Measurements from ENCODE around the gene PDZD2. TPM values are rescaled to one million over a fixed set of nuclear protein-coding genes. Genes with fewer than 3 reads are reported as not detected.
"Not testable (repeated sequence)": the region's sequence is repeated elsewhere in the genome, so short reads cannot be mapped to it uniquely, and the experiment has no call there.

PDZD2 gene
- total RNA-seq, 4 donors from 2014 or later: 2.8 to 5.3 (median 4.0) TPM

- Histone ChIP-seq H3K9me3 (no peaks in the 10 kb centered on the region), H3K27ac (no peak overlapping the region), H3K4me3 (no peak overlapping the region), H3K27me3 (no peaks in the 10 kb centered on the region), H3K36me3 (no peaks in the 10 kb centered on the region), H3K4me1 (no peaks in the 10 kb centered on the region)
- DNase-seq (no peak), ATAC-seq (no peak)
- TF ChIP-seq CTCF (IDR thresholded peaks at IDR 0.05 in 4 of 5, conservative IDR thresholded peaks at IDR 0.05 in 1 of 5) (no peak), POLR2A (IDR thresholded peaks at IDR 0.05) (no peak)
- in situ Hi-C loops (cut with MboI; ENCODE audit: low sequenced_read_pairs in 4 of 4) (no loop called here), intact Hi-C loops (cut with DNase I; ENCODE audit: low total_unique reads) (no loop called here)
Observed at GRCh38 chr5:31682025-31682424, 43.1 kb downstream of the PDZD2 start.

- H3K27me3 ChIP-seq: no peaks in the 10 kb centered on the region
- H3K27ac ChIP-seq: no peak overlapping the region
Observed at GRCh38 chr5:31682851-31683250, 43.9 kb downstream of the PDZD2 start.

GRCh38 chr5:31688515-31689092 lies 49.7 kb downstream of the PDZD2 start:
- Histone ChIP-seq H3K4me1 (peaks cover 0 to 3% of the 10 kb centered on the region in 2 donors), H3K36me3 (no peaks in the 10 kb centered on the region), H3K4me3 (no peak overlapping the region), H3K9me3 (no peaks in the 10 kb centered on the region), H3K27ac (peak overlapping the region in 1 of 4 donors; percentile 11), H3K27me3 (no peaks in the 10 kb centered on the region)
- TF ChIP-seq POLR2A (IDR thresholded peaks at IDR 0.05): no peak
- TF ChIP-seq CTCF (IDR thresholded peaks at IDR 0.05 in 4 of 5, conservative IDR thresholded peaks at IDR 0.05 in 1 of 5): no peak
- DNase-seq (no peak), ATAC-seq (no peak)
- in situ Hi-C loops (cut with MboI; ENCODE audit: low sequenced_read_pairs in 4 of 4): no loop called here
- intact Hi-C loops (cut with DNase I; ENCODE audit: low total_unique reads): no loop called here

More at GRCh38 chr5:31682851-31683250, 43.9 kb downstream of the PDZD2 start:
- H3K4me3 ChIP-seq: no peak overlapping the region
- no peaks in the 10 kb centered on the region for H3K36me3 ChIP-seq
- no peaks in the 10 kb centered on the region for H3K9me3 ChIP-seq
- no peaks in the 10 kb centered on the region for H3K4me1 ChIP-seq
- intact Hi-C loops (cut with DNase I; ENCODE audit: low total_unique reads) (no loop called here), in situ Hi-C loops (cut with MboI; ENCODE audit: low sequenced_read_pairs in 4 of 4) (no loop called here)
- no peak for ATAC-seq
- no peak for DNase-seq
- TF ChIP-seq CTCF (IDR thresholded peaks at IDR 0.05 in 4 of 5, conservative IDR thresholded peaks at IDR 0.05 in 1 of 5) (no peak), POLR2A (IDR thresholded peaks at IDR 0.05) (no peak)

- in situ Hi-C loops (cut with MboI; ENCODE audit: low sequenced_read_pairs in 4 of 4); H3K36me3 ChIP-seq; H3K27ac ChIP-seq; ATAC-seq; H3K4me3 ChIP-seq; H3K4me1 ChIP-seq; H3K27me3 ChIP-seq; intact Hi-C loops (cut with DNase I; ENCODE audit: low total_unique reads); DNase-seq; H3K9me3 ChIP-seq: not testable (repeated sequence)
Observed at GRCh38 chr5:31691408-31691807, 52.5 kb downstream of the PDZD2 start.

GRCh38 chr5:31692561-31693221 lies 53.8 kb downstream of the PDZD2 start:
- in situ Hi-C loops (cut with MboI; ENCODE audit: low sequenced_read_pairs in 4 of 4) (no loop called here), intact Hi-C loops (cut with DNase I; ENCODE audit: low total_unique reads) (no loop called here)
- Histone ChIP-seq H3K36me3 (no peaks in the 10 kb centered on the region), H3K27me3 (no peaks in the 10 kb centered on the region), H3K4me3 (no peak overlapping the region), H3K9me3 (no peaks in the 10 kb centered on the region), H3K4me1 (peaks cover 0 to 3% of the 10 kb centered on the region in 2 donors), H3K27ac (peak overlapping the region in 2 of 4 donors; percentile 38 to 46)
- no peak for TF ChIP-seq POLR2A (IDR thresholded peaks at IDR 0.05)
- peak in 1 of 2 donors; percentile 27 for ATAC-seq
- peak in 1 of 2 donors; percentile 23 for DNase-seq

Measured in gastrocnemius medialis (tissue), 4 donors.